ENCODE measurements around the gene STRIP2.
"Not testable (repeated sequence)": the region's sequence is repeated elsewhere in the genome, so short reads cannot be mapped to it uniquely, and the experiment has no call there.

The STRIP2 gene

DNA sequence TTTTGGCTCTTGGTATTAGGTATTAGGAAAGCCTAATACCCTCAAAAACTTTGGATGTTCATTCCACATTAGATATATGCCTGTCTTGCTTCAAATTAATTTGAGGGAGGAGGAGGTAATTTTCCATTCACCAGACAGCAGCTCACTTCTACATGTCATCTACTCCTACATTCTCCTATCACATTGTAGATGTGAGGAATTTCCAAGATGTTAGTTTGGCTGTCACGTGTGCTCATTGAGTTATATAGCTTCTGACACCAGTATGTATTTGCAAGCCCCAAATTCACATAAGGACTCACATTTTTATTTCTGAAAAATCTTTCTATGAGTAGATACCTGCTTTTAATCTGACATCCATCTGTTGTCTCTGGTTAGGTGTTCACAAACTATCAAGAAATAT is 45.6 kb downstream of the STRIP2 start:
- TF ChIP-seq, protein P1, sequence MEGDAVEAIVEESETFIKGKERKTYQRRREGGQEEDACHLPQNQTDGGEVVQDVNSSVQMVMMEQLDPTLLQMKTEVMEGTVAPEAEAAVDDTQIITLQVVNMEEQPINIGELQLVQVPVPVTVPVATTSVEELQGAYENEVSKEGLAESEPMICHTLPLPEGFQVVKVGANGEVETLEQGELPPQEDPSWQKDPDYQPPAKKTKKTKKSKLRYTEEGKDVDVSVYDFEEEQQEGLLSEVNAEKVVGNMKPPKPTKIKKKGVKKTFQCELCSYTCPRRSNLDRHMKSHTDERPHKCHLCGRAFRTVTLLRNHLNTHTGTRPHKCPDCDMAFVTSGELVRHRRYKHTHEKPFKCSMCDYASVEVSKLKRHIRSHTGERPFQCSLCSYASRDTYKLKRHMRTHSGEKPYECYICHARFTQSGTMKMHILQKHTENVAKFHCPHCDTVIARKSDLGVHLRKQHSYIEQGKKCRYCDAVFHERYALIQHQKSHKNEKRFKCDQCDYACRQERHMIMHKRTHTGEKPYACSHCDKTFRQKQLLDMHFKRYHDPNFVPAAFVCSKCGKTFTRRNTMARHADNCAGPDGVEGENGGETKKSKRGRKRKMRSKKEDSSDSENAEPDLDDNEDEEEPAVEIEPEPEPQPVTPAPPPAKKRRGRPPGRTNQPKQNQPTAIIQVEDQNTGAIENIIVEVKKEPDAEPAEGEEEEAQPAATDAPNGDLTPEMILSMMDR (IDR thresholded peaks at IDR 0.05; ENCODE audit: low read depth, low read length): no peak
- no peak overlapping the region for H3K4me3 ChIP-seq (replicated peaks in 1 of 2; ENCODE audit: low read depth in 2 of 2, low read length in 2 of 2)
- no peak for DNase-seq (ENCODE audit: low read depth in 2 of 2)

DNA sequence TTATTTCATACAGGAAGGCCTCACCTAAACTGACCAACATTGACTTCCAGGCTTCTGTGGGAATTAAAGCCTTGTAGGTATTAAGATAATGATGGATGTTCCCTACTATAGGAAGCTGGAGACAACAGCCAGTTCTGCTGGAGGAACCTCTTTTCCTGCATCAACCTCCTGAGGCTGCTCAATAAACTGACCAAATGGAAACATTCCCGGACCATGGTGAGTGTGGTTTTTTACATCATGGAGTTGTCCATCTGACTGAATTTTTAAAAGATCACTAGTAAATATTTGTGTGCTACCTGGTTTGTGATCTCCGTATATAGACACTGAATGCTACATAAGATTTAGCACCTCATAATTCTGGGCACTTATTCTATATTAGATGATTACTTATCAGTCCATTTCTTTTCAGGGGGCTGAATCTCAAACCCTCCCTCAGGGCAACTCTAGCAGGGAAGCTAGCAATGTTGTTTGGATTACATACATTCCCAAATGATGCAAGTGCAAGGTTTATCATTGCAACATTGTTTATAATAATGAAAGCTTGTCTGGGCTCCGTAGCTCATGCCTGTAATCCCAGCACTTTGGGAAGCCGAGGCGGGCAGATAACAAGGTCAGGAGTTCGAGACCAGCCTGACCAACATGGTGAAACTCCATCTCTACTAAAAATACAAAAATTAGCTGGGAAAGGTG is 46.6 kb downstream of the STRIP2 start:
- H3K4me3 ChIP-seq (replicated peaks in 1 of 2; ENCODE audit: low read depth in 2 of 2, low read length in 2 of 2): no peak overlapping the region
- no peak for DNase-seq (ENCODE audit: low read depth in 2 of 2)
- TF ChIP-seq, protein P1 (IDR thresholded peaks at IDR 0.05; ENCODE audit: low read depth, low read length): no peak

DNA sequence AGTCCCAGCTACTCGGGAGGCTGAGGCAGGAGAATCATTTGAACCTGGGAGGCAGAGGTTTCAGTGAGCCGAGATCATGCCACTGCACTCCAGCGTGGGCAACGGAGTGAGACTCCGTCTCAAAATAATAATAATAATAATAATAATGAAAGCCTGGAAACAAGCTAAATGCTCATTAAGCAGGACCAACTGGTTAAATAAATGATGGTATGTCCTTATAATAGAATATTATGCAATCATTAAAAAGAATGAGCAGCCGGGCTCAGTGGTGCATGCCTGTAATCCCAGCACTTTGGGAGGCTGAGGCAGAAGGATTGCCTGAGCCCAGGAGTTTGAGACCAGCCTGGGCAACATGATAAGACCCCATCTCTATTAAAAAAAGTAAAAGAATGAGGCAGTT is 47.1 kb downstream of the STRIP2 start:
- not testable (repeated sequence) for DNase-seq (ENCODE audit: low read depth in 2 of 2); H3K4me3 ChIP-seq (replicated peaks in 1 of 2; ENCODE audit: low read depth in 2 of 2, low read length in 2 of 2)

DNA sequence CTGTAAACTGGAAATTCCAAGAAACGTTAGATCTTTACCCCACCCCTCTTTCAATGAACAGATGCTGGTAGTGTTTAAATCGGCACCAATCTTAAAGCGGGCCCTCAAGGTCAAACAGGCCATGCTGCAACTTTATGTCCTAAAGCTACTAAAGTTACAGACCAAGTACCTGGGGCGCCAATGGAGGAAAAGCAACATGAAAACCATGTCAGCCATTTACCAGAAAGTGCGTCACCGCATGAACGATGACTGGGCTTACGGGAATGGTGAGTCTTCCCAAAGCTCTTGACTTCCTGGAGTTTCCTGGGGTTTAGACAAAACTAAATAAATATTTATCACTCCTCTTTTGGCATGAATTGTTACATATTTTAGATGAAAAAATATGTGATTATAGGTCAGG is 48.5 kb downstream of the STRIP2 start:
- DNase-seq (ENCODE audit: low read depth in 2 of 2): no peak
- TF ChIP-seq, protein P1 (IDR thresholded peaks at IDR 0.05; ENCODE audit: low read depth, low read length): no peak
- no peak overlapping the region for H3K4me3 ChIP-seq (replicated peaks in 1 of 2; ENCODE audit: low read depth in 2 of 2, low read length in 2 of 2)

DNA sequence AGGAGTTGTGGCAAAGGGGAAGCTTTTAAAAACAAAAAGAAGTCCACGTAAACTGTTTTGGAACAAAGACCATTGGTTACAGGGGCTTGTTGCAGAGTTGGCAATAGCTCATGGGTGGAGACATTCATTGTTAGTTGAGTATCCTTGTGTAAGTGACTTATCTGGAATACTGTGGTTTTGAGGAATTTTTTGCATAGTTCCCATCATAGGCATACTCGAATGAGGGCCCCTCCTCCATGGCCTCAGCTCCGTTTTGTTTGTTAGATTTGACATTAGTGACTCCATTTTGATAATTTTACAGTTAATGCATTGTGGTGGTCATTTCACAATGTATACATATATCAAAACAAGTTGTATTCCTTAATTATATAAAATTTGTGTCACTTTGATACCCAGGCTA is 55.3 kb downstream of the STRIP2 start:
- DNase-seq (ENCODE audit: low read depth in 2 of 2): peak; percentile 92 to 97
- no peak overlapping the region for H3K4me3 ChIP-seq (replicated peaks in 1 of 2; ENCODE audit: low read depth in 2 of 2, low read length in 2 of 2)
- TF ChIP-seq, protein P1 (IDR thresholded peaks at IDR 0.05; ENCODE audit: low read depth, low read length): no peak

DNA sequence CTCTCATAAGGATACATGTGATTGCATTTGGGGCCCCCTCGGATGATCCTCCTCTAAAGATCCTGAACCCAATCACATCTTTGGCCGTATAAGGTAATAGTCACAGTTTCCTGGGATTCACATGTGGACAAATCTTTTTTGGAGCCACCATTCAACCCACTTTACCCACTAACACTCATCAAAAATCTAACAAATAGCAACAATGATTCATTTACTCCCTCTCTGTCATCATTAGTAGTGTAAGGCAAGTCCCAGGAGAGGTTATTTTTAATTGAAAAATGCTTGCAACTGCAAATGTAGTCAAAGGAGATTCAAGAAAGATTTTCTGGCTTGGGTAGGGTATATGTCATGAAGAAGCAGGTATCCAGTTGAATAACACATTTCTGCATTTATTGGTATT is 58.2 kb downstream of the STRIP2 start:
- TF ChIP-seq, protein P1 (IDR thresholded peaks at IDR 0.05; ENCODE audit: low read depth, low read length): no peak
- H3K4me3 ChIP-seq (replicated peaks in 1 of 2; ENCODE audit: low read depth in 2 of 2, low read length in 2 of 2): no peak overlapping the region
- peak in 1 of 2 donors; percentile 9 for DNase-seq (ENCODE audit: low read depth in 2 of 2)

DNA sequence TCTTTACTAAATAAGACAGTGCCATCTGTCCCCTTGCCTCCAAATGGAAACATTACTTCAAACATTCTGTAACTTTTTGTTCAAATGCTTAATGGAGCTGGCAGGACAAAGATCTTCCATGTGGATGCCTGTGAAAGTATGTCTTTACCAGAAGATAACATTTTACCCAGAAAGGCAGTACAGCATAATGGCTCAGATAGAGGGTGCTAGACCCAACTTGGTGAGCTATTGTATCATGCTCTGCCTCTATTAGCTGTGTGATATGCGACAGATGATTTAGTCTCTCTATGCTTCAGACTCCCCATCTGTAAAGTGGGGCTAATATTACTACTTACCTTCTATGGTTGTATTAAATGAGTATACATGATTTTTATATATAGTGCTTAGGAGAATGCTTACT is 59.3 kb downstream of the STRIP2 start:
- TF ChIP-seq, protein P1 (IDR thresholded peaks at IDR 0.05; ENCODE audit: low read depth, low read length): peak; percentile 35
- no peak overlapping the region for H3K4me3 ChIP-seq (replicated peaks in 1 of 2; ENCODE audit: low read depth in 2 of 2, low read length in 2 of 2)
- DNase-seq (ENCODE audit: low read depth in 2 of 2): peak; percentile 32 to 43

All from cardiac fibroblast (primary cell).